Measurements from ENCODE around the gene ATF6.

The ATF6 gene

DNA sequence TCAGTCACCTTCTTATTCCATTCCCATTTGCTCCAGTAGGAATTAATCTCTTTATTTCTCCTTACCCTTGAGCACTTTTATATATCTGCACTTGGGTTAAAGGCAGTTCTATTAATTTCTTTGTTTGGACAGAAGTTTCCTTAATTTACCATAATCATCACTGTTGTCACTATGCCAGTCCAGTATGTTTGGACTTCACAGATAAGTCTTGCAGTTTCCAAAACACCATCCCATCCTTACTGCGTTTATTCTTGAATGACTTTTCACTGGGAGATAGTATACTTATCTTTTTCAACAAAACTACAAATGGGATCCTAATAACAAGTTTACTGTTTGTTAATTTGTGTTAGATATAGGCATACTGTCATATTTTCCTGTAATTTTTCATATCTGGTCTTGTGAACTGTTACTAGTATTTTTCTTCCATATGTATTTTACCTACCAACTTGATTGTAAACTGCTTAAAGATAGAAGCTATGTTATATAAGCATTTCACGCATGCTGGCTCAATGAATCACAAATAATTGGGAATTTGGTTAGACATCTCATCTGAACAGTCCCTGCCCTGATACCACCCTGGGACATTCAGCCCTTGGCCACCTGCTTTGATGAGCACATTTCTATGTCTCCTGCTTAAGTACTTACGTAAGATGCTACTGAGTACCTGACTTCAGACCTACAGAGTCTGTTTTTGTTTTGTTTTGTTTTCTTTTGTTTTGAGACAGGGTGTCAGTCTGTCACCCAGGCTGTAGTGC, 179.4 kb downstream of the ATF6 start:
- Histone ChIP-seq H3K9me3 (replicated peaks; ENCODE audit: insufficient read depth, low read length) (no peaks in the 10 kb centered on the region), H3K4me1 (ENCODE audit: low read length) (no peaks in the 10 kb centered on the region), H2AFZ (ENCODE audit: low read length) (no peak overlapping the region), H3K27me3 (replicated peaks; ENCODE audit: insufficient read depth, low read length) (no peaks in the 10 kb centered on the region), H4K20me1 (ENCODE audit: insufficient read depth, low read length) (no peaks in the 10 kb centered on the region), H3K36me3 (replicated peaks; ENCODE audit: insufficient read depth, low read length) (no peaks in the 10 kb centered on the region), H3K79me2 (ENCODE audit: low read length) (no peaks in the 10 kb centered on the region), H3K9me2 (replicated peaks; ENCODE audit: insufficient read depth, low read length) (no peaks in the 10 kb centered on the region), H3F3A (ENCODE audit: insufficient read depth, low read length) (no peaks in the 10 kb centered on the region), H3K4me3 (ENCODE audit: low read length) (no peak overlapping the region), H3K27ac (ENCODE audit: low read length) (no peak overlapping the region), H3K4me2 (ENCODE audit: low read depth, low read length) (no peak overlapping the region), H3K9ac (ENCODE audit: low read length) (no peak overlapping the region)
- no peak for DNase-seq
- no peak for TF ChIP-seq EZH2 (optimal IDR thresholded peaks at IDR 0.05; ENCODE audit: low read depth, low read length)
- TF ChIP-seq EZH2phosphoT487 (IDR thresholded peaks at IDR 0.05; ENCODE audit: low read length) = no peak
- no peak for TF ChIP-seq CTCF (IDR thresholded peaks at IDR 0.05; ENCODE audit: low read length)

GRCh38 chr1:161946071-161946987, 180.2 kb downstream of the ATF6 start:
- H3F3A ChIP-seq (ENCODE audit: insufficient read depth, low read length) = no peaks in the 10 kb centered on the region
- DNase-seq = no peak
- no peak overlapping the region for H2AFZ ChIP-seq (ENCODE audit: low read length)
- no peak overlapping the region for H3K4me2 ChIP-seq (ENCODE audit: low read depth, low read length)
- no peaks in the 10 kb centered on the region for H3K36me3 ChIP-seq (replicated peaks; ENCODE audit: insufficient read depth, low read length)
- no peaks in the 10 kb centered on the region for H3K79me2 ChIP-seq (ENCODE audit: low read length)
- H3K27ac ChIP-seq (ENCODE audit: low read length) = no peak overlapping the region
- no peaks in the 10 kb centered on the region for H3K9me3 ChIP-seq (replicated peaks; ENCODE audit: insufficient read depth, low read length)
- TF ChIP-seq CTCF (IDR thresholded peaks at IDR 0.05; ENCODE audit: low read length) (no peak), EZH2 (optimal IDR thresholded peaks at IDR 0.05; ENCODE audit: low read depth, low read length) (no peak), EZH2phosphoT487 (IDR thresholded peaks at IDR 0.05; ENCODE audit: low read length) (no peak)
- H3K4me1 ChIP-seq (ENCODE audit: low read length) = no peaks in the 10 kb centered on the region
- H3K27me3 ChIP-seq (replicated peaks; ENCODE audit: insufficient read depth, low read length) = no peaks in the 10 kb centered on the region
- no peaks in the 10 kb centered on the region for H4K20me1 ChIP-seq (ENCODE audit: insufficient read depth, low read length)
- no peak overlapping the region for H3K4me3 ChIP-seq (ENCODE audit: low read length)
- H3K9me2 ChIP-seq (replicated peaks; ENCODE audit: insufficient read depth, low read length) = no peaks in the 10 kb centered on the region
- no peak overlapping the region for H3K9ac ChIP-seq (ENCODE audit: low read length)

DNA sequence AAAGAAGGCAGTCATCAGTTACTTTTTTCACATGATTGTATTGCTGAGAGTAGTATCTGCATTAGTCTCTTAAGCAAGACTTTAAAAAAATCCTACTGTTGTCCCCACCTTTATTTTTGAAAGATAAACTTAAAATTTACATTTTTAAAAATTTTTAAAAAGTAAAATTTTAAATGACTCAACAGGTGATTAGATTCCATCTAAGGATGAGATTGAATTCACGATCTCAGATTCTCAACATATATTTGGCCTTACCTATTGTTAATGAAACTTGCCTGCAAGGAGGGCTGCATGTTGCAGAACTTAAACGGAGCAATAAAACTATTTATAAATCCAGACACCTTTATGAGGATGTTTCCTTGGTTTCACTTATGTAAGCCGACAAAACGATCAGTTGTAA, 182.3 kb downstream of the ATF6 start:
- no peak overlapping the region for H3K4me3 ChIP-seq (ENCODE audit: low read length)
- no peak for DNase-seq
- H3F3A ChIP-seq (ENCODE audit: insufficient read depth, low read length) = no peaks in the 10 kb centered on the region
- no peak overlapping the region for H3K27ac ChIP-seq (ENCODE audit: low read length)
- no peak overlapping the region for H2AFZ ChIP-seq (ENCODE audit: low read length)
- no peaks in the 10 kb centered on the region for H3K27me3 ChIP-seq (replicated peaks; ENCODE audit: insufficient read depth, low read length)
- no peaks in the 10 kb centered on the region for H3K9me2 ChIP-seq (replicated peaks; ENCODE audit: insufficient read depth, low read length)
- no peaks in the 10 kb centered on the region for H4K20me1 ChIP-seq (ENCODE audit: insufficient read depth, low read length)
- H3K79me2 ChIP-seq (ENCODE audit: low read length) = no peaks in the 10 kb centered on the region
- H3K9ac ChIP-seq (ENCODE audit: low read length) = no peak overlapping the region
- TF ChIP-seq CTCF (IDR thresholded peaks at IDR 0.05; ENCODE audit: low read length) = no peak
- no peak for TF ChIP-seq EZH2phosphoT487 (IDR thresholded peaks at IDR 0.05; ENCODE audit: low read length)
- no peak for TF ChIP-seq EZH2 (optimal IDR thresholded peaks at IDR 0.05; ENCODE audit: low read depth, low read length)
- no peak overlapping the region for H3K4me2 ChIP-seq (ENCODE audit: low read depth, low read length)
- no peaks in the 10 kb centered on the region for H3K36me3 ChIP-seq (replicated peaks; ENCODE audit: insufficient read depth, low read length)
- no peaks in the 10 kb centered on the region for H3K9me3 ChIP-seq (replicated peaks; ENCODE audit: insufficient read depth, low read length)
- no peaks in the 10 kb centered on the region for H3K4me1 ChIP-seq (ENCODE audit: low read length)

All from MM.1S (cell line).